NCI-H146 treated with DMSO at 0.1 percent for 48 hours (cell line): ENCODE measurements around the gene SORBS1.

Source experiments
- DNase-seq: peaks from one replicate; lab custom pipeline; 2025; ENCODE audit not compliant: unreplicated experiment; lab: John Stamatoyannopoulos, UW

SORBS1 gene

DNA sequence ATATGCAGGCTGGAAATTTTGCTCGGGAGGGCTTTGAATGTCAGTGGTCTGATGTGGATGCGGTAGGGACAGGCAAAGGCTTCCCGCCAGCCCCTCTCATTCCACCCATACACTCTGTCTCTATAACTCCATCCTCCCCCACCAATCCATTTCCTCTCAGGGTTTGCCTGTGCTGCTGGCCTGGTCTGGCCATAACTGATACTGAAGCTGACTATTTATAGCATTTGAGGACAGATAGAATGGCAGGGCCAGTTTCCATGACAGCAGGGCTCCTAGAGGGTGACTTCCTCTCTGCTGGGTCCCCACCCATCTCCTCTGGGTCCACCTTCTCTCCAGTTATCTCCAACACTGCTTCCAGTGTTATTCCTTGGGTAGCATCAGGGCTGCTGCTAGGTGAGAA lies 263.8 kb downstream of the SORBS1 start:
- peak; percentile 31 for DNase-seq

GRCh38 chr10:95296764-95297163 lies 264.4 kb downstream of the SORBS1 start:
- no peak for DNase-seq

GRCh38 chr10:95295031-95295755 lies 266.0 kb downstream of the SORBS1 start:
- peak; percentile 55 for DNase-seq

GRCh38 chr10:95293631-95294030 lies 267.5 kb downstream of the SORBS1 start:
- no peak for DNase-seq

- DNase-seq, result no peak
Measured at GRCh38 chr10:95291365-95292039, 269.7 kb downstream of the SORBS1 start.

DNA sequence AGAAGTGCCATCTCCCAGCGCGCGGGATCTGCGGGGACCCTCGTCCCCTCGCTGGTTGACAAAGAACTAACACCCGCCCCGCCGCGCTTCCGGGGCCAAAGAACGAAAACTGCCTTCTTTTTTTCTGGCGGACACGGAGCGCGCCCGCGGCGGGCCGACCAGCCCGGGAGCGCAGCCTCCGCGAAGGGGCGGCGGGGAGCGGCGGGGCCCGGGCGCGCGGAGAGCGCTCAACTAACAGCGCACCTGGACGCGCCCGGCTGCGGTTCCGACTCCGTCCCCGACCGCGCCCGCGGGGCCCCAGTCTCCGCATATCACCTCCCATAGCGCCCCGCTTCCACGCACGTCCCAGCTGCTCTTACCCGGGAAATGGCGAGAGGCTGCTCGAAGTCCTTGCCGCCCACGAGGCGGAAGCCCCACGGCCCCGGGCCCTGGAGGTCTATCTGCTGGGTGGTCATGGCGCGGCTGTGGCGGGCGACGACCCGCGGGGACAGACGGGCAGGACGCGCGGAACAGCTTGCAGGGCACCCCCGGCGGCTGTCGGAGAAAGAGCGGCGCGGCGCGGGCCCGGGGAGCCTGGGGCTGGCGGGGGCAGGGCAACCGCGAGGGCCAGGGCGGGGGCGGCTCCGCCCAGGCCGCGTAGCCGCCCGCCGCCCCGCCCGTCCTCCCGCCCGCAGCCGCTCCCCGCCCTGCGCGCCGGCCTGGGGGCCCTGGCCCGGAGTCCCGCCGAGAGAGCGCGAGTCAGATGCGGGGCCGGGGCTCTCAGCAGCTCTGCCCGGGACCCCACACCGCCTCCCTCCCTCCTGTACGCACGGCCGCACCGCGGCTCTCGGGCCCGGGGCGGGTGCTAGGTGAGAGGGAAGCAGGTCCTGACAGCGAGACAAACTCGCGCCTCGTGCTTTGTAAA lies 270.5 kb downstream of the SORBS1 start, which contains the start of gene PDLIM1:
Gene PDLIM1 (minus strand): TSS at position 543 of the 904 bp plus-strand sequence. CDS start 88 bp downstream, at position 455.
- peak; percentile 33 for DNase-seq

DNA sequence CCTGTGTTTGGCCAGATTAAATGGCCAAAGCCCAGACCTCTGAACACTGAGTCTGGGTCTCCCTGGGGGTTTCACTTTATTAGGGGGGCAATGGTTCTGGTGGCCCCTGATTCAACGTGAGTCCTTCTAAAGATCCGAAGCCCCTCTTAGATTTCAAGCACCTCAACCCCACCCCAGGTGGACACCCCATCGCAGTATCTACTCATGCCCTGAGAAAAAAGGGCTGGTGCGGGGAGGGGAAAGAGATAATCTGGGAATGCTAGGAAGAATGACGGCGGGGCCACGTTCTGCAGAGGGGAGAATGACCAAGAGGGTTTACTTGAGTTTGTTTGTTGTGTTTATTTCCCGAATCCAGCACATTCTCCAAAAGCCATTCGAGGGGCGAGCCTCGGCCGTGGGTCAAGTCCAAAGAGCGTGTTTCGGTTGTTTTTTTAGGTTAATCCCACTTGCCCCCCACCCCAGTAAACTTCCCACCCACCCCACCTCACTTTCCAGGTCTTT lies 271.2 kb downstream of the SORBS1 start:
- DNase-seq, result no peak

- DNase-seq, result peak; percentile 15
Measured at GRCh38 chr10:95289003-95289920, 271.9 kb downstream of the SORBS1 start.

- DNase-seq, result no peak
Measured at GRCh38 chr10:95288303-95288702, 272.9 kb downstream of the SORBS1 start.

DNA sequence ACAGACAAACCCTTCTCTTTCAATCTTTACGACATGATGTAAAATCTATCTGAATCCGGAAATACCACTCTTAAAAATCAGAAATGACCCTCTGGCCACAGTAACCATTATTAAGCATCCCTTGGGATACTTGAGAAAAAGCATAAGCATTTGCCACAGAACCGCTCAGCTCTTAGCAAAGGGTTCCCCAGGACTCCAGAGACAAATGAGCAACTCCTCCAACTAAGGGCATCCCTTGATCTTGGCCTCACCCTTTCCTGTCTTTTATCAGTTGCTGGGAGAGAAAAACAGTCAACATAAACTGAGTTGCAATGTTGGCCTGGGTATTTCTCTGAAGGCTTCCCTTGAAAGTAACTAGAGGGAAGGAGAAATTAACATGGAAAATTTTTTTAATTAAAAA lies 273.9 kb downstream of the SORBS1 start:
- DNase-seq, result no peak

GRCh38 chr10:95286707-95287106 lies 274.5 kb downstream of the SORBS1 start:
- DNase-seq, result no peak

GRCh38 chr10:95285556-95285955 lies 275.6 kb downstream of the SORBS1 start:
- no peak for DNase-seq

GRCh38 chr10:95284807-95285206 lies 276.4 kb downstream of the SORBS1 start:
- no peak for DNase-seq

DNA sequence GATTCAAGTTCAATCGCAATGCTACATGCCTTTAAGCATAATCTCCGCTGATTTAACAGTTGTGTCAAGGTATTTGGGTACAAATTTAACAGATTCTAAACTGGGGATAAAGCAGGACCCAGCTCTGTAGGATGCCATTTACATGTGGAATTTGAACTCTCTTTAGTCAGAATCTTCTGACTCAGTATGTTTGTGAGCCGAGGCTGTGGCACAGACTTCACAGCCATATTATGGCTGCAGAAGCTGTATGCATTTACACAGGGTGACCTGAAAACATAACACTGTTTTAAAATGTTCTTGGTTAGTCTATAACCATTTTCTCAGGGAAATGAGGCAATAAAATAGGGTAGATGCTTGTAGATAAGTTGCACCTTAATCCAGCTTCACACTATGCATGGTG lies 279.1 kb downstream of the SORBS1 start:
- DNase-seq, result no peak

- DNase-seq, result no peak
Measured at GRCh38 chr10:95281206-95281605, 280.0 kb downstream of the SORBS1 start.

GRCh38 chr10:95280637-95281036 lies 280.5 kb downstream of the SORBS1 start:
- DNase-seq, result no peak

DNA sequence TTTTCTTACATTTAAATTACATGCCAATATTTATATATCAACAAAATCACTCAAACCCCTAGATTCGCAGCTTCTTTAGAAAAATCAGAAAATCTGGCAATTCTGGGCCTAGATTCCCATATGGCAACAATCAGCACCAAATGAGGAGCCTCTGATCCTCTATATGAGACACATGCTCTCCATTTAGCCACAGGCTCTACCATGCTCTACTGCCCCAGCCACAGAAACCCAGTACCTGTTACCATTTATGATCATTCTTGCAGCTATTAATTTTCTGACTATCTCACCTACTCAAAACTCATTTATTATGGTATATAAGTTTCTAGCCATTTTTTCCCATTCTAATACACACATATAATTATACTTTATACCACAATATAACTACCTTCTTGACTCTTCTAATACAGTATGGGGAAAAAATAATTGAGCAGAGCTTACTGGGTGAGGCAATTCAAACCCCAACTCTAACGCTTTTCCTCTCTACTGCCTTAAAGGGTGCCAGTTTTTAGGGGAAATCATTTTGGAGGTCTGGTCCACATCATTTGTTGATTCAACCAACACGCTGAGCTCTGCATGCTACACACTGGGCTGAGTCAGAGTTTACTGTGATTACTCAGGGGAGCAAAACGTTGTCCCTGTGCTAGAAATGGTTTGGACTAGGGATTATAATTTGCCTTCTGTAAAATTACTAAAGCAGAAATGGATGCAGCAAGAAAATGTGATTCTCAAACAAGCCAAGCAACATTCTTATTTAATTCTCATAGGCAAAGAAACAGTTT lies 281.9 kb downstream of the SORBS1 start:
- no peak for DNase-seq

GRCh38 chr10:95278061-95278988 lies 282.8 kb downstream of the SORBS1 start:
- no peak for DNase-seq
